H9 (cell line): ENCODE data around the gene KCNMB3. TPM values are rescaled to one million over a fixed set of nuclear protein-coding genes. Genes with fewer than 3 reads are reported as not detected.

Source experiments
- DNase-seq: peaks from one replicate; pipeline ENCODE4 v3.0.0-alpha.2; 2017
- H2AFZ ChIP-seq: one replicate; pipeline ENCODE4 v1.6.1; 2013; ENCODE audit warnings: mild to moderate bottlenecking, low read length, control low read depth, moderate library complexity
- H2AK5ac ChIP-seq: 2 replicates; pipeline ENCODE4 v1.6.1; 2013; ENCODE audit warnings: low read length, control low read depth, mixed read lengths; ENCODE audit not compliant: insufficient read length
- H2BK120ac ChIP-seq: one replicate; pipeline ENCODE4 v1.6.1; 2013; ENCODE audit warnings: low read depth, mild to moderate bottlenecking, low read length, control low read depth, inconsistent platforms; ENCODE audit not compliant: poor library complexity, severe bottlenecking
- H2BK12ac ChIP-seq: 2 replicates; pipeline ENCODE4 v1.6.1; 2013; ENCODE audit warnings: low read length, control low read depth, mixed read lengths, low read depth; ENCODE audit not compliant: insufficient read length
- H2BK15ac ChIP-seq: 2 replicates; pipeline ENCODE4 v1.6.1; 2013; ENCODE audit warnings: low read depth, low read length, control low read depth
- H2BK20ac ChIP-seq: one replicate; pipeline ENCODE4 v1.6.1; 2013; ENCODE audit warnings: low read depth, mild to moderate bottlenecking, low read length, control low read depth, inconsistent platforms; ENCODE audit not compliant: poor library complexity, severe bottlenecking
- H2BK5ac ChIP-seq: 2 replicates; pipeline ENCODE4 v1.6.1; 2013; ENCODE audit warnings: low read length, control low read depth, mixed read lengths; ENCODE audit not compliant: insufficient read length
- H3K14ac ChIP-seq: 2 replicates; pipeline ENCODE4 v1.6.1; 2013; ENCODE audit warnings: low read length, control low read depth; ENCODE audit not compliant: insufficient read depth
- H3K18ac ChIP-seq: 2 replicates; pipeline ENCODE4 v1.6.1; 2013; ENCODE audit warnings: low read depth, mild to moderate bottlenecking, mixed read lengths, low read length, control low read depth; ENCODE audit not compliant: insufficient read length
- H3K23ac ChIP-seq: 2 replicates; pipeline ENCODE4 v1.6.1; 2013; ENCODE audit warnings: low read length, control low read depth, mixed read lengths, low read depth; ENCODE audit not compliant: insufficient read length
- H3K23me2 ChIP-seq: 2 replicates; pipeline ENCODE4 v1.6.1; 2013; ENCODE audit warnings: low read depth, mild to moderate bottlenecking, mixed read lengths, low read length, control low read depth; ENCODE audit not compliant: insufficient read length, poor library complexity, severe bottlenecking
- H3K27ac ChIP-seq: 2 replicates; pipeline ENCODE4 v1.5.1; 2013; ENCODE audit warnings: low read length, control low read depth, mixed read lengths, low read depth; ENCODE audit not compliant: insufficient read length
- H3K27me3 ChIP-seq: 2 replicates; pipeline ENCODE4 v1.6.1; 2013; ENCODE audit warnings: low read length, control low read depth, inconsistent platforms; ENCODE audit not compliant: insufficient read depth
- H3K4ac ChIP-seq: 2 replicates; pipeline ENCODE4 v1.6.1; 2013; ENCODE audit warnings: low read depth, mild to moderate bottlenecking, control low read depth, inconsistent platforms, low read length, moderate library complexity
- H3K4me1 ChIP-seq: 2 replicates; pipeline ENCODE4 v1.6.1; 2013; ENCODE audit warnings: low read length, control low read depth, inconsistent platforms; ENCODE audit not compliant: insufficient read depth
- H3K4me2 ChIP-seq: 2 replicates; pipeline ENCODE4 v1.6.1; 2013; ENCODE audit warnings: low read length, control low read depth, mixed read lengths; ENCODE audit not compliant: insufficient read length, insufficient read depth
- H3K56ac ChIP-seq: 2 replicates; pipeline ENCODE4 v1.6.1; 2013; ENCODE audit warnings: low read depth, mild to moderate bottlenecking, mixed read lengths, low read length, control low read depth; ENCODE audit not compliant: insufficient read length
- H3K79me1 ChIP-seq: 2 replicates; pipeline ENCODE4 v1.6.1; 2013; ENCODE audit warnings: low read depth, mild to moderate bottlenecking, moderate library complexity, low read length, control low read depth, inconsistent platforms; ENCODE audit not compliant: insufficient read depth, poor library complexity, severe bottlenecking
- H3K79me2 ChIP-seq: 2 replicates; pipeline ENCODE4 v1.6.1; 2013; ENCODE audit warnings: low read length, control low read depth, inconsistent platforms; ENCODE audit not compliant: insufficient read depth
- H3K9ac ChIP-seq: 2 replicates; pipeline ENCODE4 v1.6.1; 2013; ENCODE audit warnings: low read length, control low read depth, mixed read lengths; ENCODE audit not compliant: insufficient read length; ENCODE audit errors: extremely low read depth
- H3K9me3 ChIP-seq: one replicate; pipeline ENCODE4 v1.6.1; 2013; ENCODE audit warnings: low read depth, low read length, inconsistent platforms; ENCODE audit not compliant: control insufficient read depth
- H3T11ph ChIP-seq: one replicate; pipeline ENCODE4 v1.6.1; 2013; ENCODE audit warnings: mild to moderate bottlenecking, low read length, control low read depth, inconsistent platforms
- H4K20me1 ChIP-seq: one replicate; pipeline ENCODE4 v1.6.1; 2013; ENCODE audit not compliant: control insufficient read depth, insufficient read length, insufficient read depth
- H4K5ac ChIP-seq: 2 replicates; pipeline ENCODE4 v1.6.1; 2013; ENCODE audit warnings: low read depth, mild to moderate bottlenecking, mixed read lengths, low read length, control low read depth; ENCODE audit not compliant: insufficient read length
- H4K8ac ChIP-seq: replicated peaks from 2 replicates; pipeline ENCODE4 v1.6.1; 2013; ENCODE audit warnings: low read length, control low read depth, mixed read lengths, low read depth; ENCODE audit not compliant: insufficient read length
- H4K91ac ChIP-seq: 2 replicates; pipeline ENCODE4 v1.6.1; 2013; ENCODE audit warnings: low read depth, mild to moderate bottlenecking, moderate library complexity, mixed read lengths, low read length, control low read depth; ENCODE audit not compliant: insufficient read length
- H3K27ac Mint-ChIP-seq, 3 experiments: 2 replicates in 2 of 3; 3 replicates in 1 of 3; pipeline ENCODE4 v1.8.0; 2020 to 2021; ENCODE audit warnings: mixed read lengths in 3 of 3, mild to moderate bottlenecking in 1 of 3, moderate library complexity in 1 of 3
- H3K27me3 Mint-ChIP-seq: 2 replicates; pipeline ENCODE4 v1.8.0; 2021; ENCODE audit warnings: low read depth, mild to moderate bottlenecking, moderate library complexity, mixed read lengths
- H3K36me3 Mint-ChIP-seq, 3 experiments: 2 replicates in 2 of 3; 3 replicates in 1 of 3; pipeline ENCODE4 v1.8.0; 2020 to 2021; ENCODE audit warnings: low read depth in 3 of 3, mixed read lengths in 3 of 3; ENCODE audit not compliant: insufficient read depth in 1 of 3
- H3K4me1 Mint-ChIP-seq, 2 experiments: 2 replicates each; pipeline ENCODE4 v1.8.0; 2020; ENCODE audit warnings: mixed read lengths in 2 of 2
- H3K4me3 Mint-ChIP-seq, 2 experiments: 2 replicates in 1 of 2; 3 replicates in 1 of 2; pipeline ENCODE4 v1.8.0; 2020 to 2021; ENCODE audit warnings: mild to moderate bottlenecking in 2 of 2, mixed read lengths in 2 of 2, moderate library complexity in 1 of 2
- H3K9me3 Mint-ChIP-seq, 2 experiments: 2 replicates in 1 of 2; 3 replicates in 1 of 2; pipeline ENCODE4 v1.8.0; 2020; ENCODE audit warnings: mild to moderate bottlenecking in 2 of 2, mixed read lengths in 2 of 2, moderate library complexity in 1 of 2
- CTCF ChIP-seq: fragments of 200-600 bp; sonication (generic); conservative IDR thresholded peaks from 3 replicates; pipeline ENCODE4 v1.8.0; 2021; ENCODE audit warnings: antibody characterized with exemption, mild to moderate bottlenecking
- WGBS: extraction: QIAGEN DNeasy Blood & Tissue Kit; methylation state at CpG from one replicate; pipeline ENCODE4 v1.1.7; 2013; ENCODE audit warnings: missing lambda C conversion rate, low lambda C conversion rate, mixed read lengths; ENCODE audit not compliant: insufficient read length; ENCODE audit errors: extremely low coverage; 5-methylcytosine and 5-hydroxymethylcytosine counted together
- total RNA-seq: library from RNA; stranded (reverse); gene quantifications from 2 replicates; pipeline ENCODE4 v1.2.1, GENCODE V29; 2021

The KCNMB3 gene
- total RNA-seq, 1 experiment from 2014 or later = 1.6 TPM

- H3K4me1 ChIP-seq = peaks cover 3% of the 10 kb centered on the region; the same call in 1 of the 2 replicates
- WGBS = 100% methylated on average over 2 of the region's 3 CpGs
- H2BK120ac ChIP-seq = no peak overlapping the region
- no peak overlapping the region for H2BK15ac ChIP-seq
- H3K4ac ChIP-seq = no peak overlapping the region
- no peak overlapping the region for H2BK5ac ChIP-seq
- H2AK5ac ChIP-seq = no peak overlapping the region
- H3K14ac ChIP-seq = no peak overlapping the region
- no peak overlapping the region for H2BK20ac ChIP-seq
- H3K9me3 ChIP-seq = no peaks in the 10 kb centered on the region
- no peak for DNase-seq
- no peaks in the 10 kb centered on the region for H3K23me2 ChIP-seq
- no peak overlapping the region for H3K4me2 ChIP-seq
- H3K9ac ChIP-seq = no peak overlapping the region
- Mint-ChIP-seq H3K36me3 (peaks cover 18 to 32% (median 28%) of the 10 kb centered on the region in 3 experiments), H3K27me3 (no peaks in the 10 kb centered on the region), H3K27ac (peak overlapping the region in 2 of 3 experiments; percentile 29 to 88; a peak in 4 of 7 replicates), H3K4me1 (peaks cover 19 to 25% of the 10 kb centered on the region in 2 experiments), H3K4me3 (no peak overlapping the region), H3K9me3 (no peaks in the 10 kb centered on the region)
- H3K23ac ChIP-seq = no peak overlapping the region
- no peak overlapping the region for H4K8ac ChIP-seq
- H3K18ac ChIP-seq = no peak overlapping the region
- no peaks in the 10 kb centered on the region for H3K27me3 ChIP-seq
- H3K27ac ChIP-seq = no peak overlapping the region
- no peak overlapping the region for H2BK12ac ChIP-seq
- no peaks in the 10 kb centered on the region for H3K79me1 ChIP-seq
- H4K91ac ChIP-seq = no peak overlapping the region
- H2AFZ ChIP-seq = no peak overlapping the region
- no peaks in the 10 kb centered on the region for H3K79me2 ChIP-seq
- H3T11ph ChIP-seq = no peak overlapping the region
- H4K20me1 ChIP-seq = no peaks in the 10 kb centered on the region
- H3K56ac ChIP-seq = no peak overlapping the region
- TF ChIP-seq CTCF = no peak
- H4K5ac ChIP-seq = no peak overlapping the region
These were observed 23.6 kb downstream of the KCNMB3 start for GRCh38 chr3:179227349-179227748.
